ENCODE measurements around the gene IDH3A. TPM values are rescaled to one million over a fixed set of nuclear protein-coding genes. Genes with fewer than 3 reads are reported as not detected.

Gene IDH3A
- total RNA-seq, 2 experiments from 2014 or later: 47.5 to 47.6 TPM

DNA sequence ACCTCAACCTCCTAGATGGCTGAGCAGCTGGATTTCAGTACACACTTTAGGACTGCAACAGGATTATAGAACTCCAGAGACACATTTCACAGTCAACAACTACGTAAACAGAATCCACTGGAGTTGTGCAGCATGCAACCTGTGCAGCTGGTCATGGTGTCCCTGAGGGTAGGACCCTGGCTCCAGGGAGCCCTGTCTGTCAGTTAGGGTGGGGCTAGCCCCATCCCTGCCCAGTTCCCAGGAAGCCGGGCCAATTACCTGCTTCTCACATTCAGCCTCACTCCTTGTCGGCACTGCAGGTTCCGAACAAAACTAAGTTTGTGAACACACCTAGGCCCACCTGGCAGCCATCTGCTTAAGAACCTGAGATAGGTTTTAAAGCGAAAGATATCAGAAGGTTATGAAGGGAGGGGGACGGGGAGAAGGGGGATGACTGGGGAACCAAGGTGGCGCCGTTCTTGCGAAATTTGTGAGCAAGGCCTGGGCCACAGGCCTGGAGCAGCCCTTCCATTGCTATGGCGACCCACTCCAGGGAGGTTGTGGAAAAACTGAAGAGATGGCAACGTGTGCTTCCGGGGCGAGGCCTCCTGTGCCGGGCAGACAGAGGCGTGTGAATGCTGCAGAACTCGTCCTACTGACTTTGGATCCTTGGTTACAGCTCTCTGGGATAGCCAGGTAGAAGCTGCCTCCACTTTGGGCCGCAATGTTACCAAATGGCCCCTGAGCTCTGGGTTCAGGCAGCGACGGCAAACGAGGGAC lies 59.9 kb downstream of the IDH3A start:
- Mint-ChIP-seq H3K4me1 (ENCODE audit: low read depth) (no peaks in the 10 kb centered on the region), H3K27me3 (peaks cover 4% of the 10 kb centered on the region), H3K36me3 (ENCODE audit: low read depth) (no peaks in the 10 kb centered on the region), H3K9me3 (no peaks in the 10 kb centered on the region), H3K4me3 (no peak overlapping the region), H3K27ac (no peak overlapping the region)
- ATAC-seq (ENCODE audit: poor library complexity) (no peak), DNase-seq (no peak)
- Histone ChIP-seq H3K9me3 (ENCODE audit: control insufficient read depth in 1 of 2, insufficient read depth in 1 of 2, low read length in 2 of 2) (no peaks in the 10 kb centered on the region), H3K4me1 (ENCODE audit: insufficient read depth, low read length) (no peaks in the 10 kb centered on the region), H3K27me3 (ENCODE audit: control insufficient read depth in 1 of 2, insufficient read depth in 2 of 2, low read length in 2 of 2) (no peaks in the 10 kb centered on the region), H3K36me3 (ENCODE audit: insufficient read depth, low read length) (no peaks in the 10 kb centered on the region), H3K4me3 (ENCODE audit: low read length) (no peak overlapping the region), H3K27ac (ENCODE audit: low read depth in 1 of 2, low read length in 2 of 2) (no peak overlapping the region)
- intact Hi-C loops (cut with DNase I, micrococcal nuclease): no loop called here
- ChIA-PET CTCF (no interaction called here), POLR2A (no interaction called here)
- TF ChIP-seq, protein P1, sequence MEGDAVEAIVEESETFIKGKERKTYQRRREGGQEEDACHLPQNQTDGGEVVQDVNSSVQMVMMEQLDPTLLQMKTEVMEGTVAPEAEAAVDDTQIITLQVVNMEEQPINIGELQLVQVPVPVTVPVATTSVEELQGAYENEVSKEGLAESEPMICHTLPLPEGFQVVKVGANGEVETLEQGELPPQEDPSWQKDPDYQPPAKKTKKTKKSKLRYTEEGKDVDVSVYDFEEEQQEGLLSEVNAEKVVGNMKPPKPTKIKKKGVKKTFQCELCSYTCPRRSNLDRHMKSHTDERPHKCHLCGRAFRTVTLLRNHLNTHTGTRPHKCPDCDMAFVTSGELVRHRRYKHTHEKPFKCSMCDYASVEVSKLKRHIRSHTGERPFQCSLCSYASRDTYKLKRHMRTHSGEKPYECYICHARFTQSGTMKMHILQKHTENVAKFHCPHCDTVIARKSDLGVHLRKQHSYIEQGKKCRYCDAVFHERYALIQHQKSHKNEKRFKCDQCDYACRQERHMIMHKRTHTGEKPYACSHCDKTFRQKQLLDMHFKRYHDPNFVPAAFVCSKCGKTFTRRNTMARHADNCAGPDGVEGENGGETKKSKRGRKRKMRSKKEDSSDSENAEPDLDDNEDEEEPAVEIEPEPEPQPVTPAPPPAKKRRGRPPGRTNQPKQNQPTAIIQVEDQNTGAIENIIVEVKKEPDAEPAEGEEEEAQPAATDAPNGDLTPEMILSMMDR (IDR thresholded peaks at IDR 0.05): no peak

DNA sequence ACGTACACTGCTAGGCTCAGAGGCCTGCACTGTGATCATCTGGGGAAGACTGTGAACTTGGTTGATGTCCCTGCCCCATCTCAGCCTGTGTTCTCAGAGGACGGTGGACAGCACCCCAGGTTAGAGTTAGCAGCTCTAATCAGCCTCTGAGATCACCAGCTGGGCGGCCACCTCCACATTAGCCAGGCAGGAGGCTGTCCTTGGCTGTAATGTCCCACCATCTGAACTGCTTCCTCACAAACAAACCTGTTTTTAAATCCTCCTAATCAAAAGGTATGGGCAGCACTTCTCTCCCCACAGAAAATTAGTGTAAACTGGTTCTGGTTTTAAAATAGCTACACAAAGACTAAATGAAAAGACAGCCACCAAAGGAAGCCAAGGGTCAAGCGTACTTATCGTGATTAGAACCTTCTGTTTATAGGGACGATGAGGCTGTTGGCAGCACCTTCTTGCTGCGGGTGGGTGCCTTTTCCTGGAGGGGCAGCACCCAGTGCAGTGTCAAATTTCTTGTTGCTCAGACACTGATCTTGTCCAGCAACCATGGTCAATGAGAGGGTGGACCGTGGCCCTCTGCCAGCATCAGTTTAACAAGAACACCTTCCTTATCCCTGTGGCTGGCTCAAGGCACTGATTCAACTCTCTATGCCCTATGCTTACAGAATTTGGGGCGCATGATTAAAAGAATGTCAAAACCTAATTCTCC lies 60.6 kb downstream of the IDH3A start:
- H3K9me3 ChIP-seq (ENCODE audit: control insufficient read depth in 1 of 2, insufficient read depth in 1 of 2, low read length in 2 of 2): no peaks in the 10 kb centered on the region
- ChIA-PET CTCF (no interaction called here), POLR2A (no interaction called here)
- no peak for DNase-seq
- ATAC-seq (ENCODE audit: poor library complexity): no peak
- H3K9me3 Mint-ChIP-seq: no peaks in the 10 kb centered on the region
- H3K4me1 ChIP-seq (ENCODE audit: insufficient read depth, low read length): no peaks in the 10 kb centered on the region
- H3K4me3 ChIP-seq (ENCODE audit: low read length): no peak overlapping the region
- intact Hi-C loops (cut with DNase I, micrococcal nuclease): no loop called here
- H3K27me3 Mint-ChIP-seq: peaks cover 4% of the 10 kb centered on the region
- no peak overlapping the region for H3K4me3 Mint-ChIP-seq
- H3K36me3 ChIP-seq (ENCODE audit: insufficient read depth, low read length): no peaks in the 10 kb centered on the region
- H3K4me1 Mint-ChIP-seq (ENCODE audit: low read depth): no peaks in the 10 kb centered on the region
- no peak overlapping the region for H3K27ac ChIP-seq (ENCODE audit: low read depth in 1 of 2, low read length in 2 of 2)
- no peaks in the 10 kb centered on the region for H3K27me3 ChIP-seq (ENCODE audit: control insufficient read depth in 1 of 2, insufficient read depth in 2 of 2, low read length in 2 of 2)
- no peaks in the 10 kb centered on the region for H3K36me3 Mint-ChIP-seq (ENCODE audit: low read depth)
- TF ChIP-seq, protein P1 (IDR thresholded peaks at IDR 0.05): no peak
- H3K27ac Mint-ChIP-seq: no peak overlapping the region

DNA sequence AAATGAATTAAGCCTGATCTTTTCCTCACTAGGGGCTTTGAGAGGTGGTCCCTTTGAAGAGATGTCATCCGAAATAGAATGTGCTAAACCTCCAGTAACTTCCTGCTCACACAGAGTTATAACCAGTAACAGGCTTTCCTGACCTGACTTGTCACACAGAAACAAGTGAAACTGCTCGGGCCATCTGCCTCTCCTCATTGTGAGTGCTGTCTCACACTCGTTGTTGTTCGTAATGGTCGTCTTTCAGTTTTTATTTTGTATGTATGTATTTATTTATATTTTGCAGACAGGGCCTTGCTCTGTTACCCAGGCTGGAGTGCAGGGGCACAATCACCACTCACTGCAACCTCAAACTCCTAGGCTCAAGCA lies 61.2 kb downstream of the IDH3A start:
- H3K27me3 Mint-ChIP-seq: peaks cover 4% of the 10 kb centered on the region
- ATAC-seq (ENCODE audit: poor library complexity): no peak
- no peak overlapping the region for H3K27ac Mint-ChIP-seq
- Histone ChIP-seq H3K9me3 (ENCODE audit: control insufficient read depth in 1 of 2, insufficient read depth in 1 of 2, low read length in 2 of 2) (no peaks in the 10 kb centered on the region), H3K27ac (ENCODE audit: low read depth in 1 of 2, low read length in 2 of 2) (no peak overlapping the region), H3K36me3 (ENCODE audit: insufficient read depth, low read length) (no peaks in the 10 kb centered on the region), H3K4me3 (ENCODE audit: low read length) (no peak overlapping the region), H3K27me3 (ENCODE audit: control insufficient read depth in 1 of 2, insufficient read depth in 2 of 2, low read length in 2 of 2) (no peaks in the 10 kb centered on the region), H3K4me1 (ENCODE audit: insufficient read depth, low read length) (no peaks in the 10 kb centered on the region)
- no peaks in the 10 kb centered on the region for H3K9me3 Mint-ChIP-seq
- no peak for DNase-seq
- H3K36me3 Mint-ChIP-seq (ENCODE audit: low read depth): no peaks in the 10 kb centered on the region
- TF ChIP-seq, protein P1 (IDR thresholded peaks at IDR 0.05): no peak
- CTCF ChIA-PET: no interaction called here
- POLR2A ChIA-PET: no interaction called here
- H3K4me1 Mint-ChIP-seq (ENCODE audit: low read depth): no peaks in the 10 kb centered on the region
- H3K4me3 Mint-ChIP-seq: no peak overlapping the region
- intact Hi-C loops (cut with DNase I, micrococcal nuclease): no loop called here

Data from CD4-positive, alpha-beta T cell (primary cell).